NCI-H2029 (cell line): ENCODE data around the gene RAPGEF1.

Source experiments
- DNase-seq: peaks from one replicate; lab custom pipeline; 2025; lab: John Stamatoyannopoulos, UW

The RAPGEF1 gene

DNA sequence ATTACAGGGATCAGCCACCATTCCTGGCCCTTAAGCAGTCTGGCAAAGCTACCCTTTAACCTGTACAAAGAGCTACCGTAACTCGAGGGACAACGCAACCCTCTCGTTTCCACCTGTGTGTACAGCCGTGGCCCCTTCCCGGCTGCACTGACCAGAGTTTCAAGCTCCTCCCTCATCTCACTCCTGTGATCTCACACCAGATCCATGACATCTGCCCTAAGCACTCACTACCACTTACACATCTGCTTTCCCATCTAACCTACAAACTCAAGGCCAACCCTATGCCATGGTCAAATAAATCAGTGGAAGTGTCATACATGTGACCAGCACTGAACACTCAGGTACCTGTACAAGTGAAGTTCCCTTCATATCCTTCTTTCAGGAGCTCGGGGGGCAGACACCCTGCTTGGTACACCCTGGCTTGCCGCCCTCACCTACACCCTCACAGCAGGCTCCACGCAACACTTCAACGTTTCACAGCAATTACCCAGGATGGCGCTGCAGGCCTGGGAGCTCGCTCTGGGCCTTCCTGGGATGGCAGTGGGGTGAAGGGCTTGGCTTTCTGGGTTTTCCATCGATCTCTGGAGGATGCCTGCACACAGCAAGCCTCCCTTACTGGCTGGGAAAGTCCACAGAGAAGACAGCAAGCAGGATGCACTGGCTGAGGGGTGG is 132.8 kb downstream of the RAPGEF1 start:
- no peak for DNase-seq

DNA sequence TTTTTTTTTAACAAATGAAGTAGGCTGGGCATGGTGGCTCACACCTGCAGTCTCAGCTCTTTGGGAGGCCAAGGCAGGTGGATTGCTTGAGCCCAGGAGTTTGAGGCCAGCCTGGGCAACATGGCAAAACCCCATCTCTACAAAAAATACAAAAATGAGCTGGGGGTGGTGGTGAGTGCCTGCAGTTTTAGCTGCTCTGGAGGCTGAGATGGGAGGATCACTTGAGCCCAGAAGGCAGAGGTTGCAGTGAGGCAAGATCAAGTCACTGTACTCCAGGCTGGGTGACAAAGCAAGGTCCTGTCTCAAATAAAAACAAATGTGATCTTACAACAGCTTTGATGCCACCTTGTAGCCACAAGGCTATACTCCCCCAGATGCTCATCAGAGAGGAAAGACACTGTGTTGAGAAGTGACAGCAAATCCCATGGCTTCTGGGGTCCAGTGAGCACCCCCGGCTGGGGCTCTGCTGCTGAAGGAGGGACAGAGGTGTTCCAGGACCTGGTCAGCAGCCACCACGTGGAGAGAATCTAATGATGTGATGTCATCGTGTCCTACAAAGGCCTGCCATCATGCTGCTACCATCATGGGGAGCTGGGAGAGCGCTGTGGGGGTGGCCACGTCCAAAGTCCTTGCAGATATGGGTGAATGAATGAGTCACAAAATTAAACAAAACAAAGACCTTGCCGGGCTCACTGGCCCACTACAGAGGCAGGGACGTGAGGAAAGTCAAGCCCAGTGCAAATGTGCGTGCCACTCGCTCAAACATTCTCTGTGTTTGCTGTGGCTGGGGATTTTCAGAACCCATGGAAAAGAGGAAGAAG is 133.9 kb downstream of the RAPGEF1 start:
- no peak for DNase-seq

DNA sequence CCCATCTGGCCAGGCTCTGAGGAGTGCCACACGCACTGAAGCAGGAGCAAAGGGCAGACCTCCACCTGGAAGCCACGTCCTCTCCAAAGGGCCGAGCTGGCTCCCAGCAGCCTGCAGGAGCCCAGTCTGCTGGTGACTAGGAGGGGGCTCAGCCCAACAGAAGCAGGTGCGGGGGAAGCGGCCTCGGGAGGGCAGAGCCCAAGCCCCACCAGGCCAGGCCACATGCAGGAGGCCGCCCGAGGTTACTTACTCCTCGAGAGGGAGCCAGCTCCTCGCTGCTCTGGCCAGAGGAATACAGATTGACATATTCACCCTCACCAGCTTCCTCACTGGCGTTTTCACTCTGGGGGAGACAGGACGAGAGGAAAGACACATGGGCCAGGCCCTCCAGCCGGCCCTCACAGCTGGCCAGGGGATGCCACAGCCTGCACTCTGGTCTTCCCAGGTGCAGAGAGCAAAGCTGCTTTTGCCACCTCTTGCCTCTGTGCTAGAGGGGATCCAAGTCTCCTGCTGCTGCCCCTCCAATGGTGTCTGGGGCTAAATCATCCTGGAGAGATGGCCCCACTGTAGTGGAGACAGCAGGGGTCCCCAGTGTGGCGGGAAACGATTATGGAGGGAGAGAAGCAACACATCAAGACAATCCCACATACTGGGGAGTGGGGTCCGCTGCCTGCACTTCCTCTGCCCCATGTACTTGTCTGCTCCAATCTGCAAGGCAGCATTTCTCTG is 136.0 kb downstream of the RAPGEF1 start:
- DNase-seq: no peak

DNA sequence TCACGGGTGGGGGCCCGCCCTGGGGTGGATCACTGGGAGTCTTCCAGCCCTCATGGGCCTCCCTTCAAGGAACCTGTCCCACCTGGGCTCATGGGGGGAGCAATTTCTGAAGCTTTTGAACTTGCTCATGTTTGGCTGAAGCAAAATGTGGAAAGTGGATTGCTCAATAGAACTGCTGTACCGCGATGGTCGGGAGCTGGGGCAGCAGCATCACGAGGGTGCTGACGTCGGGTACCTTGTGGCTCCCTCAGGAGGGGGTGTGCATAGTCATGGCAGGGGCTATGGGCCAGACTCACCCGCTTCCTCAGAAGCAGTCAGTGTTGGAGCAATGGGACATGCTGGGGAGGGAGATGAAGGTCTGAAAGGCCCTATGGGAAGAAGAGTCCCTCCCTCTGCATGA is 136.7 kb downstream of the RAPGEF1 start:
- no peak for DNase-seq

DNA sequence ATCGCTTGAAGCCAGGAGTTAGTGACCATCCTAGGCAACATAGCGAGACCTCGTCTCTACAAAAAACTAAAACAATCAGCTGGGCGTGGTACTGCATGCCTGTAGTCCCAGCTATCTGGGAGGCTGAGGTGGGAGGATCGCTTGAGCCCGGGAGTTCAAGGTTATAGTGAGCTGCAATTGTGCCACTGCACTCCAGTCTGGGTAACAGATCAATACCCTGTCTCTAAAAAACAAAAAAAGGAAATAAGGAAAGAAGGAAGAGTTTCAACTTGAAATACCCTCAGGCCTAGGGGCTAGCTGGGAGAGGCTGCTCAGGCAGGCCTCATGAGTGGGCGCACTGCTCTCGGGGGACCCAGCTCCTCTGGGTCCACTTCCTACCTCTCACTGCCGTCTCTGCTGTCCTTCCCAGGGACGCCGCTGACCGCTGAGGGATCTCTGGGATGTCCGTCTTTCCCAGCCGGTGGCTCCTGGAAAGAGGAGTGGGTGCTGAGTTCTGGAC is 138.1 kb downstream of the RAPGEF1 start:
- no peak for DNase-seq

DNA sequence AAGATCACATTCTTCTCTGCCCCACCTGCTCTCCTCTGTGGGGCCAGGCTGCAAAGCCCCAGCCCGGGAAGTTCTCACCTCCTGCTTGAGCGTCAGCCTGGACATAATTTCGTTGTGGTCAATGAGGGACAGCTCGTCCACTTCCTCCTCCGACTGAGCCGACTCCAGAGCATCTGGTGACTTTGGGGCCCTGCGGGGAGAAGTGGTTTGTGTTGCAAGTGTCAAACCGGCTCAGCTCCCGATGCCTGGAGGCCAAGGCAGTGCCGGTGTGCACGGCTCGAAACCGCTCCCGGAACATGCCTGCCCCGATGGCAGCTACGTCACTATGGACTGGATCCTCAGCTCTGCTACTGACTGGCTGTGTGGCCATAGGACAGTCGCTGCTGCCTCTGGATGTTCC is 141.8 kb downstream of the RAPGEF1 start:
- DNase-seq: no peak

DNA sequence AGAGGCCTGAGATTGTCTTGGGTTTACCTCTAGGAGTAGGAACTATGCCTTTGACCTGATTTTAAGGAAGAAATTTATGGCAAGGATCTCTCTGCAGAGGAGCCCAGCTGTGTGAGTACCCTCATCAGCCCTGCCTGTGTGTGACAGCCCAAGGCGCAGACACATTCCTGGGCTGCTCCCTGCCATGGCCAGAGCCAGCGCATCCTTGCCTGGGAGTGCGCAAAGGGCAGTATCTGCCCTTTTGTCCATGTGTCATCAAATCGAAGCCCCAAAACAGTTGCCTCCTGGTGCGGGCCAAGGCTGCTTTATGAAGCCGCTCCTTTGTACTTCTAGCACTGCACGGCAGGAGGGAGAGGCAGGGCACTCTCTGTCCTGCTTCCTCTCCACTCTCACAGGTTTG is 142.6 kb downstream of the RAPGEF1 start:
- no peak for DNase-seq

DNA sequence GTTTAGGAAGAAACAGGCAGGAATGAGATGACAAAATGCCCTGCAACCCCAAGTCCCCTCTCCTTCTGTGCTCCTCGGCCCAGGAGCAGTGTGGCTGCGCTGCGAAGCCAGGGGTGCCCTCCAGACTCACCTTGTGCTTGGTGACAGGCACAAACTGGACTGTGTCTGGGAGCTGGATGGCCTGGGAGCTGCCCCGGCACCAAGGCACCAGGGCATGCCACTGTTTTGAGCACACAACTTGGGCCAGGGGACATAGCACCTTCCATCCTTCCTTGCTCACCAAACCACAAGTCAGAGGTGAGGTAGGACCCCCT is 143.5 kb downstream of the RAPGEF1 start:
- no peak for DNase-seq

DNA sequence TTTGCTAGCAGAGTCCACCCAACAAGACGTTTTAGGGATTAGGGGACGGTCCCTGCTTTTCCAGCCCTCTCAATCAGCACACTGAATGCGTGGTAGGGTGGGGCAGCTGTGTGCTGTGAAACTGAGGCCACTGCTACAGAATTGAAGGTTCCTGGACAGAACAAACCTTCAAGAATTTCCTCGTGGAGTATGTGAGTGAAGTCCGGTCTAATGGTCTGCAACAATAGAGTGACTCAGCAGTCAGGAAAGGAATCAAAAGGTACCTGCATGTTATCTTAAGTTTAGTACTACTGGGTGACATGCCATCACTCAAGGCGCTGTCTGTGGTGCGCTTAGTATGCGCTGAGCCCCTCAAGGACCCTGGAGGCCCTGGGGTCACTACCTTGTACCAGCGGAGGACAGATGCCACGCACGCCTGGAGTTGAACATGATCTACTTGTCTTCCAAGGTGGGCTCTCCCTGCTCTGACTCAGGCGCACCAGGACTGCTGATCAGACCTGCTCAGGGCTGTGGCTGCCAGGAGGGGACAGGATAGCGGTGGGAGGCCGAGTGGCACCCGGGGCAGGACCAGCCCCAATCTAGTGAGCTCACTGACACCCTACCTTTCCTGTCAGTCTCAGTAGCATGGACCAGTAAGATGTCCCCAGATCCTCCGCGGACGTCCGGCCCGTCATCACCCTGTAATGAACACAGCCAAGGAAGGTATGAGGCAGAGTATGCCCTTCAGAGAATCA is 144.0 kb downstream of the RAPGEF1 start:
- DNase-seq: no peak

DNA sequence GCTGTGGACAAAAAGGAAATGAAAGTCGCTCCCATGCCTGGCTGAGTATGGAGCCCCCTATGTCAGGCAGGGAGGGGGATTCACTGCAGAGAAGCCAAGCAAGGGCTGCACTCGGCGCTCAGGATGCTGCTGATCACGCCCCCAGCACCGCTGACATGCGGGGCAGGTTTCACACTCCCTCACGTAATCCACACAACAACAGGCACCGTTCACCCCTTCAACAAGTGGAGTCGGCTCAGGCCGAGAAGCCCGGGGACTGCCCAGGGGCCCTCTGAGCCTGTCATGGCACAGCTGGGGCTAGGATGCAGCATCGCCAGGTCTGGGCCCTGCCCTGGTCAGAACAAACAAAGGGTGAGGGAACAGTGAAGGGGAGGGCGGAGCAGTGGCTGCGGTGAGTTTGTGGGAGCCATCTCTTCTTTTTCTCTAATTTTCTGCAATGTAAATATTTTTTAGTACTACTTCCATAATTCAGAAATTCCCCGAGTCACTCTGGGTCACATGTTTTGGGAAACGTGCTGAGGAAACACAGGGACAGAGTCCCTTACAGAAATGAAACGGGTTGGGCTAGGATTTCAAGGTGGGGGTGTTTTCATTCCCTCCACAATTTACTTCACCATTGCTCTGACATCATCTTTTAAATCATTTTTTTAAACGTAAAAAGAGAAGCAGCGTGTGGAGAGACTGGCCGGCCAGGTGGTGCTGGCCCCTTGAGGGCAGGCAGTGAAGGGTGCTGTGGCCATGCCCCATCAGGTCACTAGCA is 144.8 kb downstream of the RAPGEF1 start:
- no peak for DNase-seq

DNA sequence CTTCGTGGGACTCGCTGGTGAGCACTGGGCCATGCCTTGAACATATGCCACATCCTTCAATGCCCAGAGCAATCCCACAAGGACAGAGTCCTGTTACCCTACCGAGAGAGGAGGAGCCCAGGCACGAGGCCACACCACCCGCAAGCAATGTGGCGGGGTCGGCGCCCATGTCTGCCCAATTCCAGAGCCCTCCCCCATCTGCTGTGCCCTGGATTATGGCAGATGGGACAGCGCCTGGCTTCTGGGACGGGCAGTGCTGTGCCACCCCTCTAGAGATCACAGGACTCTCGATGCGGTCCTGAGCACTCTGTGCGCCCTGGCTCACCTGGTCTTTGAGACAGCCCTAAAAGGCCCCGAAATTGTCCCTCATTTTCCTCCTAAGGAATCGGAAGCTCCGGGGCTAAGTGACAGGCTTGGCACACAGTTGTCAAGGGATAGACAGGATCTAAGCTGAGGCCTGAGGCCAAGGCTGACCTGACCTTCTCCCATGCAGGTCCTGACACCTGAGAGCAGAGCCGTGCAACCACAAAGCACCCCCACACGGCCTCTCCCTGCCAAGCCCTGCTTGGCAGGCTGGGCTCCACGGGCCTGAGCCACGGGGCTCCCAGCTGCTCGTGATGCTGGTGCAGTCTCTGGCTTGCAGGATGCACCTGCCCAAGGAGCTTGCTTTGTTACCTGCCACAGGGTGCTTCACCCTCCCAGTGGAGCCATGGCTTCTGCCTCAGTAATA is 145.8 kb downstream of the RAPGEF1 start:
- no peak for DNase-seq

DNA sequence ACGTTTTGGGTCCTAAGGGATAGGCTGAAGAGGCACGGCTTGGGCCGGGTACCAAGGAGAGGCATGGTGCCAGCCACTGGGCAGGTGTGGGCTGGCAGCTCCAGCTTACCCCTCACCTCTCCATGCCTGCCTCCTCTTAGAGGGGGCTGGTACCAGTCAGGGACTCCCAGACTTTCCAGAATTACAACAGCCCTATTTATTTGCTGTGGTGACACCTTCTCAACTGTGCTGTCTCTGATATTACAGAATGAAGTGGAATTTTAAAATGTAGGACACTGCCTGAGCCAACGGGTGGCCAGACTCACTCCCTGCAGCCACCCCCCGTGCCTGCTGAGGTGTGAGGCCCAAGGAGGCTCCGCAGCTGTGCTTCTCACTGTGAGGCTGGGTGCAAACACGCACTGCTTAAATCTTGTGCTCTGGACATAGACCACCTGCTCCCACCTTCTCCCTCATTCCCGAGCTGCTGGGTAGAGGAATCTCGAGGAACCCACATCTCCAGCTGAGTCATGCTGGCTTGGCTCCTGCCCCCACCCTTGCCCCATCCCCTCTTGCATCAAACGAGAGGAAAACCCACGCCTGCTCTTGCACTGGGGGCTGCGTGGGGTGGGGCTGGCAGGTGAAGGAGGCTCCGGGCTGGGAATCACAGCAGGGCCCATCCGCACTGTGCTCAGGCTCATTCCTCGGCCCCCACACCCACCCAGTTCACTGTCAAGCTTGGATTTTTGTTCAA is 146.6 kb downstream of the RAPGEF1 start:
- DNase-seq: no peak

DNA sequence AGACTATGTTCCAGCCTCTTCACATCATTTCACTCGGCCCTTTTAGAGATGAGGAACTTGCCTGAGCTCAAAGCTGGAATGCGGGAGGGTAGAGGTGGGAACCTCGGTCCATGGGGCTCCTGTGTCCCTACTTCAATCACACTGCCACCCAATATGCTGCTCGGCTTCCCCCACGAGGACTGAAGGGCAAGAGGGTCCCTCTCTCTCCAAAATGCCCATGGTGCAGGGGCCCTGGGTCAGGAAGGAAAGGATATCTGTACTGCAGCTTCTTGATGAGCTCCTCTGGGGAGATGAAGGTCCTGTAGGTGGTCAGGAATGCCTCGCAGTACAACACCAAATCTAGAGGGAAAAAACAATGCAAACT is 148.0 kb downstream of the RAPGEF1 start:
- DNase-seq: no peak

DNA sequence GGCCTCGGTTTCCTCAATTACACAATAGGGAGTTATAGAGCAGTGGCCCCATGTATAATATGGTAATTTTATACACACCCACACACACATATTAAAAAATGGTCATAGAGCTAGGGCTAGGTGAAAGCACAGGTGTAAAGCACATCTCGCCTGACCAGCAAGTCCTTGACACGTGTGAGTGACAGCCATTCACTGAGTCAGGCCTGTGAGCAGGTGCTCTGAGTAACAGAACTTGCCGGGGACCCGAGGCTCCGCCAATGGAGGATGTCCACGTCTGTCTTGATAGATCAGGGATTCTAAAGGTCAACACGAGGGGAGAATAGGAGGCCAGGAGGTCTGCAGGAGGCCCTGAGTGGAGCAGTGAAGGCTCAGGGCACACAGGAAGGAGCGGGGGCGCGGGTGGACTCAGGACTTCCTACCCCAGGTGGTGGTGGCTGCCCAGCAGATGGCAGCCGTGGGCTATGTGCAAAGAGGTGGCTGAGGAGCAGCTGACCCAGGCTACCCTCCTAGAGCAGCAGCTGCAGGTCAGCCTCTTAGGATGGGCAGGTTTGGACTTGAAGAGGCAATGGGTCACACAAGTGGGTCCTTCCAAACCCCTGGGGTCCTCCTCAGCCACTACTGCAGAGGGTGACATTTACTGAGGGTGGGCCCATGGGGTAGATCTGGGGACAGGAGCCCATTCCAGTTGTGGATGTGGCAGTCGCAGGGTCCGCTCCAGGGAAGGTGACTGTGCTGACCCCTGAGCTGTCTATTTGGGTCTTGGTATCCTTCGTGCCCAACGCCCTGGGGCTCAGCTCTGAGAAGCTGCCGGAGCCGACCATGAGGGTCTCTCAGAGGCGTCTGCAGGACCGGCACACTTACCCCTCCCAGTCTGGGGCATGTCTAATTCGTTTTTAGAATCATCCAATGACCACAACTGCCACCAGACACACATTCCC is 148.7 kb downstream of the RAPGEF1 start:
- peak; percentile 80 for DNase-seq

DNA sequence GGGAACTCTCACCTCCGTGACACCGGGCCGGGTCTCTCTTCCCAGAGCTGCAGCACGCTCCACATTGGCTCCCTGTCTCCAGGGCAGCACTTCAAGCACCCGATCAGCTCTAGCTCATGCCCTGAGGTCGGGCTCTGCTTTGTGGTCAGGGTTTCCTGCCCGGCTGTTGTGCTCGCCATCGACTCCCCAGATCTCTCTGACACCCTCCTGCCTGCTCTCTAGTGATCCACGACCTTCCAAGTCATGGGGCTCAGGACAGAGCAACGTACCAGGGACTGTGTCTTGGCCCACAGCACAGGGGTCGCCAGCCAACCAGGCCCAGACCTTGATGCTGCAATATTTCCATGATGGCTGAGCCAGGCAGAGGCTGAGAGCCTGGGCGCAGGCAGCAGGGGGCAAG is 149.4 kb downstream of the RAPGEF1 start:
- no peak for DNase-seq

DNA sequence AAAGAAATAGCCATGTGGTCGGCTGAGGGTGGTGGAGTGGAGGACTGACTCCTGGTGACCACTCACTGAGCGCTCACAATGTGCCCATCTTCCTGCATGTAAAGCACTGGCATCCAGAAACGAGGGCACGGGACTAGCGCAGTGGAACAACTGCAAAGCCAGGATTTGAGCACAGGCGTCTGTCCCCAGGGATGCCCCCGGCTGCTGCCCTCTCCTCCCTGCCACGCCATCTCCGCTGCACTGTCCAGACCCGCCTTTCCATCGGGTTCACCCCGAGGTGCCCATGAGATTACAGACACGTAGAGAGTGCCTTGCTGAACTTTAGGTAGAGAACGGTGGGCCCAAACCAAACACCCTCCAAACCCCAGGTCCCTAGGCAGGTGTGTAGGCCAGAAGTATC is 149.9 kb downstream of the RAPGEF1 start:
- no peak for DNase-seq

DNA sequence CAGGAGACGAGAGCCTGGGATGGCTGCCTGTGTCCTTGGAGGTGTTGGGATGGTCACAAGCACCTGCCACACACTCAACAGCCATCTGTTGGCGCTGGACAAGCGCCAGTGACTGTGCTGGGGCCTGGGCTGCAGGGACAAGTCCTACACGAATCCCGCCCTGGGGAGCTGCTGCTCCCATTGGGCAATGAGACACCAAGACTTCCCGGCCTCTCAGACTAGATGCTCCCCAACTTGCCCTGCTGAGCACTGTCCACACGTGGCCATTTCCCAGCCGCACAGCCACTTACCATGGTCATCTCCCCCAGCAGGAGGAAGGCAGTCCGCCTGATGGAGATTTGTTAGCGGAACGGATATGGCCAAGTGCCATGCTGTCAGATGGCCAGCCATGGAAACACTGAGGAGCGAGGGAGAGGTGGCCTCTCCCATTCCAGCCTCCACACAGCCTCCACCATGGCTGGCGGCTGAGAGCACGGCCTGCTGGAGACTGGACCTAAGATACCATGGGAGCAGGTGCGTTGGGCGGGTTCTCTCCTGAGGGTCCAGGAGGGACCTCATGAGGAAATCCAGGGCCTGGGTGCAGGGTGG is 150.7 kb downstream of the RAPGEF1 start:
- peak; percentile 60 for DNase-seq

DNA sequence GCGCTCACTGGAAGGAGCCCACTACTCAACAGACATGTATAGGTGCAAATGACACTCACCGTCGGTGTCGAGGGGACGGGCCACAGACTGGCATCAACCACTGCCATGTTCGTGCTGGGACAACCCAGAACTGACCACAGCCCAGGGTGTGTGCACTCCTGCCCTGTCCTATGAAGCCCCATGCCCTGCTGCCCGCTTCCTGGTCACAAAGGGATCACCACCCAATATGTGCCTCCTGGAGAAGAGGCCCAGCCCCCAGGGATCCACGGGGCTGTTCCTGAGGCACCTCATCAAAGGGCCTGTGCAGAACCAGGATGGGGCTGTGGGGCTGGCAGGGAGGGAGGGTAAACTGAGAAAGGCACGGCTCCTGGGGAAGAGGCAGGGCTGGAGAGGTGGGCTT is 151.5 kb downstream of the RAPGEF1 start:
- no peak for DNase-seq

DNA sequence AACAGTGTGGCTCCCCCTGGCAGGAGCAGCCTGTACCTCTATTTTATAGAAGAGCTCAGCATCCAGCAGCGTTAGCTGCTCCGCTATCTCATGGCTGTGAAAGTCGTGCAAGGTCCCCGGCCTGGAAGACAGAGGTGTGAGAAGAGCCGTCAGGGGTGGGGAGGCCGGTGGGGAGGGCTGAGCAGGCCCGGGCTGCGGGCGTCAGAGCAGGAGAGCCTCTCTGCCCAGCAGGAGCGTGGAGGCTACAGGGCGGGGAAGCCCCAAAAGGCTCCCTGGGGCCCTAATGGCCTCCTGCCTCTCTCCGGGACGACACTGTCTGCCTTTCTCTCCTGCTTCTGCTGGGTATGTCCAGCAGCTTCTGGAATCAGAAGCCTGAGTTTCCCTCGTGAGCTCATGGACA is 152.0 kb downstream of the RAPGEF1 start:
- no peak for DNase-seq
